ENCODE data around the gene KCNK16.

GRCh38 chr6:39335780-39336545 is 13.5 kb upstream of the KCNK16 start:
- no peak for TF ChIP-seq EZH2phosphoT487 (IDR thresholded peaks at IDR 0.05)
- TF ChIP-seq, protein P1, sequence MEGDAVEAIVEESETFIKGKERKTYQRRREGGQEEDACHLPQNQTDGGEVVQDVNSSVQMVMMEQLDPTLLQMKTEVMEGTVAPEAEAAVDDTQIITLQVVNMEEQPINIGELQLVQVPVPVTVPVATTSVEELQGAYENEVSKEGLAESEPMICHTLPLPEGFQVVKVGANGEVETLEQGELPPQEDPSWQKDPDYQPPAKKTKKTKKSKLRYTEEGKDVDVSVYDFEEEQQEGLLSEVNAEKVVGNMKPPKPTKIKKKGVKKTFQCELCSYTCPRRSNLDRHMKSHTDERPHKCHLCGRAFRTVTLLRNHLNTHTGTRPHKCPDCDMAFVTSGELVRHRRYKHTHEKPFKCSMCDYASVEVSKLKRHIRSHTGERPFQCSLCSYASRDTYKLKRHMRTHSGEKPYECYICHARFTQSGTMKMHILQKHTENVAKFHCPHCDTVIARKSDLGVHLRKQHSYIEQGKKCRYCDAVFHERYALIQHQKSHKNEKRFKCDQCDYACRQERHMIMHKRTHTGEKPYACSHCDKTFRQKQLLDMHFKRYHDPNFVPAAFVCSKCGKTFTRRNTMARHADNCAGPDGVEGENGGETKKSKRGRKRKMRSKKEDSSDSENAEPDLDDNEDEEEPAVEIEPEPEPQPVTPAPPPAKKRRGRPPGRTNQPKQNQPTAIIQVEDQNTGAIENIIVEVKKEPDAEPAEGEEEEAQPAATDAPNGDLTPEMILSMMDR (IDR thresholded peaks at IDR 0.05), result no peak
- TF ChIP-seq EZH2 (IDR thresholded peaks at IDR 0.05), result no peak

Data from neural progenitor cell (in vitro differentiated cells).